ENCODE data around the gene ATP7B.

ATP7B gene

DNA sequence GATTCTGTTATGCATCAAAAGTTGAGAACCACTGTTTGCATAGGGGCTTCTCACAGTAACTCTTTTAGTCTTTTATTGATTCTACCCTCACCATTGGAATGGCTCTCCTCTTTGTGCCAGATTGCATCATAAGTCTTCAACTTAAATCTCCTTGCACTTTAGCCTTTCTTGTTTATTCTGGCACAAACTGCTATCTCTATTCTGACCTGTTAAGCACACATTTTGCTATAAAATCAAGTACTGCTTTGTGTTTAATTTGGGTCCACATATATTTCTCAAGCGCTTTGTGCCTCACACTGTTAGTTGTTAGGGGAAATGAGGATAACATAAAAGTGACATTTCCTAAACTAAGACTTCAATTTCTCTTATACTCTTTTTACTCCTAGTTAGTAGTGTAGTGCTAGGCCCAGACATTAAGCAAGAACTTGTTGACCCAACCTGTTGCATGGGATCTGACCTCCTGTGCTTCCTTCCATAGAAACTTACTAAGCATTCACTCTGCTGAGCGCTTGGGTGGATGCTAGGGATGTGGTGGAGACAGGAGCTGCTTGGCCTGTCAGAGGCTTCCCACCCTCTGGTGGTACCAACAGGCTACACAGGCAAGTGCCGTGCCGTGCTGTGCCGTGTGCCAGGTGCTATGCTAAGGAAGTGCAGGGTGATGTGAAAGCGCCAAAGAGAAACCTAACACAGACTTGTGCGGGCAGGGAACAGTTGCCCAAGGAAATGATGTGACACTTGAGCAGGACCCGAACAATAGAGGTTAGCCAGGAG is 14.4 kb upstream of the ATP7B start:
- H3K27me3 Mint-ChIP-seq = no peaks in the 10 kb centered on the region
- no peak for DNase-seq
- ATAC-seq (replicated peaks) = no peak
- H3K27ac Mint-ChIP-seq = no peak overlapping the region
- H3K9me3 Mint-ChIP-seq = peaks cover 2 to 13% of the 10 kb centered on the region in 2 donors
- no peak overlapping the region for H3K4me3 Mint-ChIP-seq
- peaks cover 36% of the 10 kb centered on the region for H3K36me3 Mint-ChIP-seq (ENCODE audit: insufficient read depth)
- H3K4me1 Mint-ChIP-seq (ENCODE audit: low read depth in 2 of 2) = peaks cover 22 to 38% of the 10 kb centered on the region in 2 donors

DNA sequence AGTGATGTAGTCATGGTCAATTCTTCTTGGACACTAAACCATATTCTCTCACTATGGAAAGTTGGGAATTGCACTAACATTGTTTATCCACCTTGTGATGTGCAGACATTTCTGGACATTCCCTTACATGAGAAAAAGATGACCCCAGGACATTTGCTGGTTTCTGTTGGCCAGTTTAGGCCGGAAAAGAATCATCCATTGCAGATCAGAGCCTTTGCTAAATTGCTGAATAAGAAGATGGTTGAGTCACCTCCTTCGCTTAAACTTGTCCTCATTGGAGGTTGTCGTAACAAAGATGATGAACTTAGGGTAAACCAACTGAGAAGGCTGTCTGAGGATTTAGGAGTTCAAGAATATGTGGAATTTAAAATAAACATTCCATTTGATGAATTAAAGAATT is 13.2 kb upstream of the ATP7B start, which contains the start of gene UTP14C:
TSS of gene UTP14C (plus strand) at position 211 of the 400 bp plus-strand sequence. CDS start 4,114 bp downstream, outside the sequence.
- Mint-ChIP-seq H3K27ac (no peak within 1 kb of the TSS), H3K4me1 (ENCODE audit: low read depth in 2 of 2) (peaks cover 25 to 42% of the 10 kb centered on the region in 2 donors), H3K4me3 (no peak within 1 kb of the TSS), H3K9me3 (peaks cover 2 to 5% of the 10 kb centered on the region in 2 donors), H3K27me3 (no peaks in the 10 kb centered on the region), H3K36me3 (ENCODE audit: insufficient read depth) (peaks cover 43% of the 10 kb centered on the region)
- no peak for ATAC-seq (replicated peaks)
- DNase-seq = no peak

- Mint-ChIP-seq H3K4me3 (no peak overlapping the region), H3K9me3 (no peaks in the 10 kb centered on the region), H3K27me3 (no peaks in the 10 kb centered on the region), H3K36me3 (ENCODE audit: insufficient read depth) (peaks cover 52% of the 10 kb centered on the region), H3K27ac (no peak overlapping the region), H3K4me1 (ENCODE audit: low read depth in 2 of 2) (peaks cover 28 to 47% of the 10 kb centered on the region in 2 donors)
- DNase-seq (no peak), ATAC-seq (replicated peaks) (no peak)
Observed at GRCh38 chr13:52022356-52022755, 11.1 kb upstream of the ATP7B start.

GRCh38 chr13:52020191-52020590 is 8.9 kb upstream of the ATP7B start:
- Mint-ChIP-seq H3K27ac (no peak overlapping the region), H3K27me3 (no peaks in the 10 kb centered on the region), H3K4me1 (ENCODE audit: low read depth in 2 of 2) (peaks cover 22 to 42% of the 10 kb centered on the region in 2 donors), H3K4me3 (no peak overlapping the region), H3K9me3 (no peaks in the 10 kb centered on the region), H3K36me3 (ENCODE audit: insufficient read depth) (peaks cover 52% of the 10 kb centered on the region)
- no peak for ATAC-seq (replicated peaks)
- DNase-seq = no peak

DNA sequence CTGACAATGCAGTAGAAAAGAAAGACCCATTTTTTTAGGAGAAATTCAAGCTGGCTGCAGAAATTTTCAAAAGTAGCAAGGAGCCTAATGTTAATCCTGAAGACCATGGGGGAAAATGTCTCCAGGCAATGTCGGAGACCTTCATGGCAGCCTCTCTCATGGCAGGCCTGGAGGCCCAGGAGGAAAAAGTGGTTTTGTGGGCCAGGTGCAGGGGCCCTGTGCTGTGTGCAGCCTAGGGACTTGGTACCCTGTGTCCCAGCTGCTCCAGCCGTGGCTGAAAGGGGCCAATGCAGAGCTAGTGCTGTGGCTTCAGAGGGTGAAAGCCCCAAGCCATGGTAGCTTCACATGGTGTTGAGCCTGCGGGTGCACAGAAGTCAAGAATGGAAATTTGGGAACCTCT is 5.0 kb upstream of the ATP7B start:
- ATAC-seq (replicated peaks) = no peak
- Mint-ChIP-seq H3K27ac (no peak overlapping the region), H3K4me3 (no peak overlapping the region), H3K27me3 (peaks cover 0 to under 1% of the 10 kb centered on the region in 2 donors), H3K36me3 (ENCODE audit: insufficient read depth) (peaks cover 30% of the 10 kb centered on the region), H3K9me3 (no peaks in the 10 kb centered on the region), H3K4me1 (ENCODE audit: low read depth in 2 of 2) (peaks cover 32 to 45% of the 10 kb centered on the region in 2 donors)
- no peak for DNase-seq

- Mint-ChIP-seq H3K4me1 (ENCODE audit: low read depth in 2 of 2) (peaks cover 28 to 29% of the 10 kb centered on the region in 2 donors), H3K27ac (peak overlapping the region; percentile 85 to 94), H3K27me3 (peaks cover 23 to 36% of the 10 kb centered on the region in 2 donors), H3K36me3 (ENCODE audit: insufficient read depth) (peaks cover 11% of the 10 kb centered on the region), H3K9me3 (no peaks in the 10 kb centered on the region), H3K4me3 (peak overlapping the region; percentile 92 to 97)
- ATAC-seq (replicated peaks) = no peak
- DNase-seq = no peak
Observed at GRCh38 chr13:52012512-52012836, 1.2 kb upstream of the ATP7B start.

GRCh38 chr13:52011632-52012511 is 622 bp upstream of the ATP7B start, which contains the start of gene ALG11:
Gene ALG11, plus strand, starts transcription at chr13:52012398. Its CDS starts 21 bp downstream, at chr13:52012419.
- peaks cover 24 to 25% of the 10 kb centered on the region in 2 donors for H3K4me1 Mint-ChIP-seq (ENCODE audit: low read depth in 2 of 2)
- no peaks in the 10 kb centered on the region for H3K9me3 Mint-ChIP-seq
- ATAC-seq (replicated peaks) (peak; percentile 97), DNase-seq (peak; percentile 100)
- H3K27ac Mint-ChIP-seq = peak within 1 kb of the TSS; percentile 85 to 94
- H3K4me3 Mint-ChIP-seq = peak within 1 kb of the TSS; percentile 92 to 97
- H3K27me3 Mint-ChIP-seq = peaks cover 23 to 42% of the 10 kb centered on the region in 2 donors
- H3K36me3 Mint-ChIP-seq (ENCODE audit: insufficient read depth) = peaks cover 11% of the 10 kb centered on the region

DNA sequence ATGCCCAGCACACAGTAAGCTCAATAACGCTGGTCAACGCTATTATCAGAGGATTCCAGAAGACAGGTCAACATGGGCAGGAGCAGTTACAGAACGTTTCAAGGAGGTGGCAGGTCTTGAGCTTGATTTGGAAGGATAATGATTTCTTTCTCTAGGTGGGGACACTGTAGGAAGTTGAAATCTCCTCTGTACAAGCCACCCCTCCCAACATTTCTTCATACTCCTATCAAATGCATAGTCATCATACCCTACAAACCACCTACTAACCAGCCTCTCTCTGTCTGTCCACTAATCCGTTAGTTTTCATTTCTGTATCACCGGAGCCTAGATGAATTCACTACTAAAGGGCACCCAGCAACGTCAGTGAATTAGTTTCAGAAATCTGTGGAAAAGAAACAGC is 1.3 kb downstream of the ATP7B start:
- ATAC-seq (replicated peaks) = no peak
- no peaks in the 10 kb centered on the region for H3K9me3 Mint-ChIP-seq

DNA sequence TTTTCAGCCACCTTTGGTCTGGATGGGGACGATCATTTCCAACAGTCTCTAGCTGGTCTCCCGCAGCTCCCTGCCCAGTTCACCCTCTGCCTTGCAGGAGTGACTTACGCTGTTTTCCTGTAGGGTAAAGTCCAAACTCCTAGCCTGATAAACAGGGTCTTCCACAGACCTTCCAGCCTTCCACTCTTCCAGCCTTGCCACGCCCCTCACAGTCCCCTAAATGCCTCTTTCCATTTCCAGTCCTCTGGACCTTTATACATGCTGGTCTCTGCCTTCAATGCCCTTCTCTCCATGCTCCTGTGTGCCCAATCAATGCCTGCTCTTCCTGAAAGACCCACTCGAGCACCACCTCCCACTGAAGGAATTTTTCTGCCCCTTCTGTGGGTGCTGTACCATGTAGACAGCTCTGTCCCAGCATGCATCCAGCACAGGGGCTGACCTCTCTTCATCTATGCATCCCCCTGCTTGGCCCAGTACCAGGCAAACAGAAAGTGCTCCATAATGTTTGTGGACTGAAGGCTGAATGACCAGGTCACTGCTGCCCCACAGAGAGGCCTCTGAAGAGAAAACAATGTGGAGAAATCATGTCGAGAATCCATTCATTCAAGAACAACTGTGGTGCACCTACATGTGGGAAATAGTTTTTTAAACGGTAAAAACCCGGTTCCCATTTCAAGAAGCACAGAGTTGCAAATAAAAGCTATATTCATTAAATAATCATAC is 4.6 kb downstream of the ATP7B start:
- ATAC-seq (replicated peaks) = no peak
- peaks cover 5 to 6% of the 10 kb centered on the region in 2 donors for H3K4me1 Mint-ChIP-seq (ENCODE audit: low read depth in 2 of 2)
- peaks cover 32 to 50% of the 10 kb centered on the region in 2 donors for H3K27me3 Mint-ChIP-seq
- no peak overlapping the region for H3K4me3 Mint-ChIP-seq
- H3K36me3 Mint-ChIP-seq (ENCODE audit: insufficient read depth) = no peaks in the 10 kb centered on the region
- no peak for DNase-seq
- H3K27ac Mint-ChIP-seq = no peak overlapping the region
- no peaks in the 10 kb centered on the region for H3K9me3 Mint-ChIP-seq

More for the DNA sequence above, 1.3 kb downstream of the ATP7B start:
- Mint-ChIP-seq H3K27me3 (peaks cover 32 to 50% of the 10 kb centered on the region in 2 donors), H3K36me3 (ENCODE audit: insufficient read depth) (peaks cover 4% of the 10 kb centered on the region), H3K27ac (no peak overlapping the region), H3K4me1 (ENCODE audit: low read depth in 2 of 2) (peaks cover 12 to 16% of the 10 kb centered on the region in 2 donors), H3K4me3 (peak overlapping the region; percentile 92 to 97)
- no peak for DNase-seq

GRCh38 chr13:52005841-52006522 is 5.3 kb downstream of the ATP7B start:
- no peak overlapping the region for H3K4me3 Mint-ChIP-seq
- ATAC-seq (replicated peaks) (no peak), DNase-seq (no peak)
- H3K4me1 Mint-ChIP-seq (ENCODE audit: low read depth in 2 of 2) = peaks cover 2% of the 10 kb centered on the region in 2 donors
- no peak overlapping the region for H3K27ac Mint-ChIP-seq
- H3K36me3 Mint-ChIP-seq (ENCODE audit: insufficient read depth) = no peaks in the 10 kb centered on the region
- peaks cover 34 to 46% of the 10 kb centered on the region in 2 donors for H3K27me3 Mint-ChIP-seq
- no peaks in the 10 kb centered on the region for H3K9me3 Mint-ChIP-seq

GRCh38 chr13:52004511-52005170 is 6.6 kb downstream of the ATP7B start:
- Mint-ChIP-seq H3K36me3 (ENCODE audit: insufficient read depth) (no peaks in the 10 kb centered on the region), H3K4me1 (ENCODE audit: low read depth in 2 of 2) (no peaks in the 10 kb centered on the region), H3K4me3 (no peak overlapping the region), H3K27me3 (peaks cover 31 to 45% of the 10 kb centered on the region in 2 donors), H3K9me3 (no peaks in the 10 kb centered on the region), H3K27ac (no peak overlapping the region)
- no peak for DNase-seq
- no peak for ATAC-seq (replicated peaks)

DNA sequence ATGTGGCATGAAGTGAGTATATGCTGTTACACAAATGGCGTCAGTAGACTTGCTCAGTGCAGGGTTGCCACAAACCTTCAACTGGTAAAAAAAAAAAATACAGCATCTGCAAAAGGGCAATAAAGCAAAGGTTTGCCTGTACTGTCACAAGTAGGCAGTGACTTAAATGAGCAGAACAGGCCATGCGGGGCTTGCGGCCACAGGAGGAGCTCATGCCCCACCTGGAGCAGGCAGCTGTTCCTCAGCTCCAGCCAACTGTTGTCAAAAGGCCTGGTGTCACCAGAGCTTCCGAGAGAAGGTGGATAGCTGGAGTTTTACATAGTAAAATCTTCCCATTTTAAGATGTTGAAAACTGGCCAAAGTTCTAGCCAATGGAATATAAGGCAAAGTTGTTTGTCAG is 7.7 kb downstream of the ATP7B start:
- no peak overlapping the region for H3K4me3 Mint-ChIP-seq
- DNase-seq = no peak
- no peak overlapping the region for H3K27ac Mint-ChIP-seq
- no peak for ATAC-seq (replicated peaks)
- H3K36me3 Mint-ChIP-seq (ENCODE audit: insufficient read depth) = no peaks in the 10 kb centered on the region
- no peaks in the 10 kb centered on the region for H3K4me1 Mint-ChIP-seq (ENCODE audit: low read depth in 2 of 2)
- H3K27me3 Mint-ChIP-seq = peaks cover 31 to 45% of the 10 kb centered on the region in 2 donors
- no peaks in the 10 kb centered on the region for H3K9me3 Mint-ChIP-seq
